22Rv1 (cell line): Measurements from ENCODE around the gene FARP1.

Experiments used
- ZFX ChIP-seq: fragments of 450-650 bp; IDR thresholded peaks from 2 replicates; pipeline ENCODE4 v1.6.1; 2017; ENCODE audit warnings: antibody characterized with exemption, borderline replicate concordance
- TF ChIP-seq, protein P1 (sequence below): fragments of 450-650 bp; IDR thresholded peaks from 2 replicates; pipeline ENCODE4 v1.5.1; 2017; ENCODE audit warnings: mild to moderate bottlenecking

GRCh38 chr13:98327371-98328270 lies 184.7 kb downstream of the FARP1 start:
- TF ChIP-seq, protein P1, sequence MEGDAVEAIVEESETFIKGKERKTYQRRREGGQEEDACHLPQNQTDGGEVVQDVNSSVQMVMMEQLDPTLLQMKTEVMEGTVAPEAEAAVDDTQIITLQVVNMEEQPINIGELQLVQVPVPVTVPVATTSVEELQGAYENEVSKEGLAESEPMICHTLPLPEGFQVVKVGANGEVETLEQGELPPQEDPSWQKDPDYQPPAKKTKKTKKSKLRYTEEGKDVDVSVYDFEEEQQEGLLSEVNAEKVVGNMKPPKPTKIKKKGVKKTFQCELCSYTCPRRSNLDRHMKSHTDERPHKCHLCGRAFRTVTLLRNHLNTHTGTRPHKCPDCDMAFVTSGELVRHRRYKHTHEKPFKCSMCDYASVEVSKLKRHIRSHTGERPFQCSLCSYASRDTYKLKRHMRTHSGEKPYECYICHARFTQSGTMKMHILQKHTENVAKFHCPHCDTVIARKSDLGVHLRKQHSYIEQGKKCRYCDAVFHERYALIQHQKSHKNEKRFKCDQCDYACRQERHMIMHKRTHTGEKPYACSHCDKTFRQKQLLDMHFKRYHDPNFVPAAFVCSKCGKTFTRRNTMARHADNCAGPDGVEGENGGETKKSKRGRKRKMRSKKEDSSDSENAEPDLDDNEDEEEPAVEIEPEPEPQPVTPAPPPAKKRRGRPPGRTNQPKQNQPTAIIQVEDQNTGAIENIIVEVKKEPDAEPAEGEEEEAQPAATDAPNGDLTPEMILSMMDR: no peak
- TF ChIP-seq ZFX: no peak
